ES-I3 (cell line): ENCODE measurements around the gene RYR2.

ENCODE experiments used
- H3K36me3 ChIP-seq: 2 replicates; pipeline ENCODE4 v1.6.1; 2013; ENCODE audit warnings: mild to moderate bottlenecking, low read length, control low read depth, moderate library complexity; ENCODE audit not compliant: insufficient read depth
- H3K4me1 ChIP-seq: 2 replicates; pipeline ENCODE4 v1.6.1; 2013; ENCODE audit warnings: mild to moderate bottlenecking, control low read depth, low read length; ENCODE audit not compliant: insufficient read depth
- H3K9ac ChIP-seq: 2 replicates; pipeline ENCODE4 v1.6.1; 2013; ENCODE audit warnings: low read depth, mild to moderate bottlenecking, low read length, moderate library complexity
- H3K9me3 ChIP-seq: 2 replicates; pipeline ENCODE4 v1.6.1; 2013; ENCODE audit warnings: mild to moderate bottlenecking, low read length, moderate library complexity; ENCODE audit not compliant: control insufficient read depth, insufficient read depth

The RYR2 gene

DNA sequence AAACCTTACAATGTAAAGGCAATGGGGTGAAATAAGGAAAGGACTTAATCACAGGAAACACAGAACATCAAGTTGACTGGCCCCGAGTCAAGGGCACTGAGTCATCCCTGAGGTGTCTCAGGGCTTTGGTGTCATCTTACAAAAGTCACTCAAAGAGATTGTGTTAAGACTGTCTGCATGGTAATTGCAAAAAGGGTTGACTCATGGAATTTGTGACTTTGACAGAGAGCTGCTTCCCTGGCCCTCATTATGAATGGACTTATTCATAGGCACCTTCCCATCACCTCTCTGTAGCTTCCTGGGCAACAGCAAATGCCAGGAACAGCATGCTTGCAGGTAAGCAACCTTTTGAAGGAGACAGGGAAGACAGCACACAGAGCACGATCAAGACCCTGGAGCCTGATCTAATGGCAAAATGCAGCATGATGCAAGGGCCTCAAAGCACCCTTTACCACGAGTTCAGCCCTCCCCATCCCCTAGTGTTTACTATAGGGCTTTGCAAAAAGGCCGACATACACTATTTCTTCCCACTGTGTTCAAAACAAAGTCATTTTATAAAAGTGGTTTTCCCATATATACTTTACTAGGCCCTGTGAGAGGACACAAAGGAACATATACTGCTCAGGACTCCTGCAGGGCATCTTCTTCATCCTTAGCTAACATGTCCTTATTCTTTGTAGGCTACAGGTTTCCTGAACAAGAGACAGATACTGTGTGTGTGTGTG, 831.7 kb downstream of the RYR2 start:
- Histone ChIP-seq H3K36me3 (no peaks in the 10 kb centered on the region), H3K4me1 (peaks cover 6% of the 10 kb centered on the region), H3K9me3 (no peaks in the 10 kb centered on the region), H3K9ac (no peak overlapping the region)

DNA sequence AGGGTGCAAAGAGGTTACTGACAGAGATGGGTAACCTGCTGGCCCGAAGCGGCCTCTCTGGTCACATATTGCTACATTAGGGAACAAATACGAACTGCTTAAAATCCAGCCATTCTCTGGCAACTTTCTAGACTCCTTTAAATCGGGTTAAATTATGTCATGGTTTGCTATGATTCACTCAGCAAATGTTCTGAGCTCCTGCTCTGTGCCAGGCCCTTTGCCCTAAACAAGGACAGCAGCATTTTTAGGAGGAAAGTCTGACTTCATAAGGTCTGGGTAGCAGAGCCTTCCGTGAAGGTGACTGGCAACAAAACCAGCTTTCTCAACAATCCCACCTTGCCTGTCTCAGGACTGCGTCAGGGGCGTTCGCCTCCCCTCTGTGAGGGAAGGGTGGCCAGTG, 833.3 kb downstream of the RYR2 start:
- no peak overlapping the region for H3K9ac ChIP-seq
- H3K4me1 ChIP-seq = peaks cover 6% of the 10 kb centered on the region
- no peaks in the 10 kb centered on the region for H3K9me3 ChIP-seq
- no peaks in the 10 kb centered on the region for H3K36me3 ChIP-seq

DNA sequence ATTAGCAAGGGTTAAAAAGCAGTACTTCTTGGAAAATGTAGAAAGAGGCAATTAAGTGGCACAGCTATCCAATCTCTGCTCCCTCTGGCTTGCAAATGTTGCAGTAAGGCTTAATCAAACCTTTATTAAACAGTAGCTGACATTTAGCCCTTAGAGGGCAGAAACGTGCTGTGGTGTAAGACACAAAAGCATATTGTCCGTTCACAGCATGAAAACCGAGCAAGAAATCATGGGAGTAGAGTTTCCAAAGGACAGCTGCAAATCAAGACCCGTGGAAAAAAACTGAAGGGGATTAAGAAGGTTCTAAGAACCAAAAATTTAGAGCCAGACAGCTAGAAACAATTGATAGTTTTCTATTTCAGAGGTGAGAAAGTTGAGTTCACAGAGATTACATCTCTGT, 835.6 kb downstream of the RYR2 start:
- Histone ChIP-seq H3K36me3 (no peaks in the 10 kb centered on the region), H3K4me1 (peaks cover 6% of the 10 kb centered on the region)

DNA sequence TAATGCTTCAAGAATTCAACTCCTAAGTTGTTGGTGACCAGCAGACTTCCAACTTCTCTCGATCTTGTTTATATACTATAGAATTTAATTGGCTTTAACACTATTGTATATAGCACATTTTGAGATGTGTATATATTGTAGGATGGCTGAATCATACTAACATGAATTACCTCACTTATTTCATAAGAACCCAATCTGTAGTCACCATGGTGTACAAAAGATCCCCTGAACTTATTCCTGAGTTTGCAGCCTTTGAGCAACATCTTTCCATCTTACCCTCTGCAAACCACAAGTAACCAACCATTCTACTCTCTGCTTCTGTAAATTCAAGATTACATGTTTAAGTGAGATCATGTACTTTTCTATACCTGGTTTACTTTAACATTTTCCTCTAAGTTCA, 836.4 kb downstream of the RYR2 start:
- peaks cover 6% of the 10 kb centered on the region for H3K4me1 ChIP-seq
- no peaks in the 10 kb centered on the region for H3K9me3 ChIP-seq
- H3K9ac ChIP-seq = no peak overlapping the region
- no peaks in the 10 kb centered on the region for H3K36me3 ChIP-seq

More for the DNA sequence above, 835.6 kb downstream of the RYR2 start:
- H3K9ac ChIP-seq = no peak overlapping the region
- no peaks in the 10 kb centered on the region for H3K9me3 ChIP-seq

DNA sequence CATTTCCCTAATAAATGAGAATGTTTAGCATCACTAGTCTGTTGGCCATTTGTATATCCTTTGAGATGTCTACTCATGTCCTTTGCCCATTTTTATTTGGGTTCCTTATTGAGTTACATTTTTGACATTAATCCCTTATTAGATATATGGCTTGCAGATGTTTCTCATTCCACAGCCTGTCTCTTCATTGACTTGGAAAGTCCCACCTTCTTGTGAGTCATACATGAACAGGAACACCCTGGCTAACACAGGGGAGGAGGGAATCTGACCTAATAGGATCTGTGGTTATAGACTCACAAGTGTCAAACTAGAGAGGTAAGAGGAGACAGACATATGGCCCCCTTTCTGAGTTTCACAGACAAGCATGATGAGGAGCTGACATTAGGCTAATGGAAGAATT, 837.2 kb downstream of the RYR2 start:
- H3K9me3 ChIP-seq = no peaks in the 10 kb centered on the region
- H3K9ac ChIP-seq = no peak overlapping the region
- H3K36me3 ChIP-seq = no peaks in the 10 kb centered on the region
- H3K4me1 ChIP-seq = no peaks in the 10 kb centered on the region
